ENCODE measurements around the gene ATG7.

ATG7 gene

GRCh38 chr3:11245276-11245675, 26.9 kb upstream of the ATG7 start:
- TF ChIP-seq YY1 (IDR thresholded peaks at IDR 0.05; ENCODE audit: insufficient read depth, insufficient read length) (no peak), ZNF274 (IDR thresholded peaks at IDR 0.05; ENCODE audit: low read depth, low read length) (no peak), SUZ12 (IDR thresholded peaks at IDR 0.05; ENCODE audit: extremely low read depth, insufficient read depth, insufficient read length) (no peak)
- no peaks in the 10 kb centered on the region for H3K27me3 ChIP-seq (ENCODE audit: insufficient read depth, insufficient read length)
- no peak overlapping the region for H3K9ac ChIP-seq (ENCODE audit: insufficient read length, low read depth)
- H3K9me3 ChIP-seq (ENCODE audit: insufficient read depth, low read length): no peaks in the 10 kb centered on the region
- no peaks in the 10 kb centered on the region for H3K4me1 ChIP-seq (ENCODE audit: insufficient read depth, insufficient read length)
- no peak overlapping the region for H3K4me3 ChIP-seq (ENCODE audit: insufficient read length, low read depth)
- H3K36me3 ChIP-seq (ENCODE audit: insufficient read depth, insufficient read length, low read length): no peaks in the 10 kb centered on the region
- DNase-seq (ENCODE audit: low read depth, low spot score): no peak

DNA sequence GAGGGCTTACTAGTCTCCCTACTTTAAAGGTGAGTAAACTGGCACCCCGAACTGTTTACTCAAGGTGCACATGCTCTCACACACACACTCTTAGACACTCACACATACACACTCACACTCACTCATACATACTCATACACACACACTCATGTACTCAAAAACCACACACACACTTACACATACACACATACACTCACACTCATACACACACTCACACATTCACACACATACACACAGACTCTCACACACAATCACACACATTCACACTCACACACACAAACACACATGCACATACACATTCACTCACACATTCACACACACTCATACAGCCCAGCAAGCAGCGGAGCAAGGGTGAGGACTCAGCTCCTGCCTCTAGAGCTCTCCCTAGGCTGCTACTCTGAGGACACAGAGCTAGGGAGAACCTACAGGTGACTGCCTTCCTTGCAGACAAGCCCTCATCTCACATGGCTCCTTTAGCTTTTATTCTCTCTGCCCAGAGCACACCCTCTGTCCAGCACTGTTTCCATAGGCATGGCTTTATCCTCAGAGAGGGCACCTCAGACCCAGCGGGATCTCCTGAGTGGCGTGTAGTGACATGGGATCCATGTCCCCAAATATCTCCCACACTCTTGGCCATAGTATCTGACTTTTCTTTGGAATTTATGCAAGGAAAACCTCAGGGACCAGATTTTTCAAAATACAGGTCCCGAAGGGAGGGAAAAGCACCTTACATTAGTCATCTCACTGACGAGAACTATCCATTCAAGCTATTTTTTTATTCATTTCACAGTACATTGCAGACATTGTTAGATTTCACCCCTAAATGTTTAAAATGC, 26.2 kb upstream of the ATG7 start:
- TF ChIP-seq YY1 (IDR thresholded peaks at IDR 0.05; ENCODE audit: insufficient read depth, insufficient read length): no peak
- TF ChIP-seq SUZ12 (IDR thresholded peaks at IDR 0.05; ENCODE audit: extremely low read depth, insufficient read depth, insufficient read length): no peak
- TF ChIP-seq ZNF274 (IDR thresholded peaks at IDR 0.05; ENCODE audit: low read depth, low read length): no peak
- no peak overlapping the region for H3K9ac ChIP-seq (ENCODE audit: insufficient read length, low read depth)
- no peaks in the 10 kb centered on the region for H3K36me3 ChIP-seq (ENCODE audit: insufficient read depth, insufficient read length, low read length)
- no peaks in the 10 kb centered on the region for H3K9me3 ChIP-seq (ENCODE audit: insufficient read depth, low read length)
- DNase-seq (ENCODE audit: low read depth, low spot score): no peak
- H3K4me3 ChIP-seq (ENCODE audit: insufficient read length, low read depth): no peak overlapping the region
- no peaks in the 10 kb centered on the region for H3K4me1 ChIP-seq (ENCODE audit: insufficient read depth, insufficient read length)
- H3K27me3 ChIP-seq (ENCODE audit: insufficient read depth, insufficient read length): no peaks in the 10 kb centered on the region

DNA sequence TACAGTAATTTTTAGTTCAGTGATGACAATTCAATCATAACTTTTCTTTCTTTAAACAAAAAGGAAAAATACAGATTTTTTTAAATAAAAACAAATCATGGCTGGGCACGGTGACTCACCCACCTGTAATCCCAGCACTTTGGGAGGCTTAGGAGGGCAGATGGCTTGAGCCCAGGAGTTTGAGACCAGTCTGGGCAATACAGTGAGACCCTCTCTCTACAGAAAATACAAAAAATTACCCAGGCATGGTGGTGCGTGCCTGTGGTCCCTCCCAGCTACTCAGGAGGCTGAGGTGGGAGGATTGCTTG, 25.6 kb upstream of the ATG7 start:
- DNase-seq (ENCODE audit: low read depth, low spot score): no peak
- no peaks in the 10 kb centered on the region for H3K36me3 ChIP-seq (ENCODE audit: insufficient read depth, insufficient read length, low read length)
- H3K9me3 ChIP-seq (ENCODE audit: insufficient read depth, low read length): no peaks in the 10 kb centered on the region
- no peaks in the 10 kb centered on the region for H3K27me3 ChIP-seq (ENCODE audit: insufficient read depth, insufficient read length)
- TF ChIP-seq YY1 (IDR thresholded peaks at IDR 0.05; ENCODE audit: insufficient read depth, insufficient read length): no peak
- no peak for TF ChIP-seq ZNF274 (IDR thresholded peaks at IDR 0.05; ENCODE audit: low read depth, low read length)
- TF ChIP-seq SUZ12 (IDR thresholded peaks at IDR 0.05; ENCODE audit: extremely low read depth, insufficient read depth, insufficient read length): no peak
- H3K9ac ChIP-seq (ENCODE audit: insufficient read length, low read depth): no peak overlapping the region
- no peaks in the 10 kb centered on the region for H3K4me1 ChIP-seq (ENCODE audit: insufficient read depth, insufficient read length)
- no peak overlapping the region for H3K4me3 ChIP-seq (ENCODE audit: insufficient read length, low read depth)

DNA sequence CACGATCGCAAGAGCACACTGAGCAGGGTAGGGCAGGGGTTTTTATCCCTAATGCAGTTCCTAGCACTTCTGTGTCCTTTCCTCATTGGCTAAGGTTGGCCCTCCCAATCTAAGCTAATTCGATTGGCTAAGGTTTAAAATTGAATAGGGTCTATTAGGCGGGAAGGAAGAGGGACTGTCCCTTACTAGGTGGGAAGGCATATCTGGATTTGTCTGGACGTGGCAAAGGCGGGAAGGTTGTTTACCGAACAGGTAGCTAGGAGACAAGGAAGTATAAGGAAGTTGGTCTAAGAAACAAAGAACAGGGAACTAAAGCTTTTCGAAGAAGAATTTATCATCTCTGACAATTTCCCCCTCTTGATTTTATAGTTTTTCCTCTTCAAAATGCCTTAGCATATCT, 24.8 kb upstream of the ATG7 start:
- no peaks in the 10 kb centered on the region for H3K36me3 ChIP-seq (ENCODE audit: insufficient read depth, insufficient read length, low read length)
- H3K4me3 ChIP-seq (ENCODE audit: insufficient read length, low read depth): no peak overlapping the region
- H3K9me3 ChIP-seq (ENCODE audit: insufficient read depth, low read length): no peaks in the 10 kb centered on the region
- H3K9ac ChIP-seq (ENCODE audit: insufficient read length, low read depth): no peak overlapping the region
- no peak for DNase-seq (ENCODE audit: low read depth, low spot score)
- TF ChIP-seq YY1 (IDR thresholded peaks at IDR 0.05; ENCODE audit: insufficient read depth, insufficient read length) (no peak), SUZ12 (IDR thresholded peaks at IDR 0.05; ENCODE audit: extremely low read depth, insufficient read depth, insufficient read length) (no peak), ZNF274 (IDR thresholded peaks at IDR 0.05; ENCODE audit: low read depth, low read length) (no peak)
- no peaks in the 10 kb centered on the region for H3K27me3 ChIP-seq (ENCODE audit: insufficient read depth, insufficient read length)
- H3K4me1 ChIP-seq (ENCODE audit: insufficient read depth, insufficient read length): no peaks in the 10 kb centered on the region

DNA sequence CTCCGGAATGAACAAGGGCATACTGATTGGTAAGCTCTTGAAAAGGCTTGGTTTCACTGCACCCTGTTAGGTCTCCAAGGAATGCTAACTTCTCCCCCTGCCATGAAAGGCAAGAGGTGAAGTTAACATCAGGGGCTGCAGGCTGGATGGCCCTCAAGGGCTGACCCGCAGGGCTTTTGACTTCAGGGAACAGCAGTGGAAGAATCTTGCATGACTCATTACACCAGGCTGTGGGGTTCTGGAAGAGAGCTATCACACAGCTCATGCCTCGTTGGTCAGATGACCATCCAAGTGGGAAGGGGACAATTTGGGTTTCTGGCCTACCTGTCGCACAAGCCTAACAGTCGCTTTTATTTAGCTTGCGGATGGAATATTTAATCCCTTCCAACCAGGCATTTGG, 23.6 kb upstream of the ATG7 start:
- no peaks in the 10 kb centered on the region for H3K4me1 ChIP-seq (ENCODE audit: insufficient read depth, insufficient read length)
- H3K27me3 ChIP-seq (ENCODE audit: insufficient read depth, insufficient read length): no peaks in the 10 kb centered on the region
- TF ChIP-seq ZNF274 (IDR thresholded peaks at IDR 0.05; ENCODE audit: low read depth, low read length): no peak
- TF ChIP-seq SUZ12 (IDR thresholded peaks at IDR 0.05; ENCODE audit: extremely low read depth, insufficient read depth, insufficient read length): no peak
- no peak for TF ChIP-seq YY1 (IDR thresholded peaks at IDR 0.05; ENCODE audit: insufficient read depth, insufficient read length)
- no peak overlapping the region for H3K4me3 ChIP-seq (ENCODE audit: insufficient read length, low read depth)
- no peaks in the 10 kb centered on the region for H3K9me3 ChIP-seq (ENCODE audit: insufficient read depth, low read length)
- H3K9ac ChIP-seq (ENCODE audit: insufficient read length, low read depth): no peak overlapping the region
- DNase-seq (ENCODE audit: low read depth, low spot score): no peak
- H3K36me3 ChIP-seq (ENCODE audit: insufficient read depth, insufficient read length, low read length): no peaks in the 10 kb centered on the region

GRCh38 chr3:11250902-11251806, 21.0 kb upstream of the ATG7 start:
- no peak overlapping the region for H3K9ac ChIP-seq (ENCODE audit: insufficient read length, low read depth)
- H3K9me3 ChIP-seq (ENCODE audit: insufficient read depth, low read length): peaks cover 10% of the 10 kb centered on the region
- no peaks in the 10 kb centered on the region for H3K27me3 ChIP-seq (ENCODE audit: insufficient read depth, insufficient read length)
- no peaks in the 10 kb centered on the region for H3K36me3 ChIP-seq (ENCODE audit: insufficient read depth, insufficient read length, low read length)
- H3K4me3 ChIP-seq (ENCODE audit: insufficient read length, low read depth): no peak overlapping the region
- no peaks in the 10 kb centered on the region for H3K4me1 ChIP-seq (ENCODE audit: insufficient read depth, insufficient read length)
- TF ChIP-seq ZNF274 (IDR thresholded peaks at IDR 0.05; ENCODE audit: low read depth, low read length) (no peak), SUZ12 (IDR thresholded peaks at IDR 0.05; ENCODE audit: extremely low read depth, insufficient read depth, insufficient read length) (no peak), YY1 (IDR thresholded peaks at IDR 0.05; ENCODE audit: insufficient read depth, insufficient read length) (no peak)
- DNase-seq (ENCODE audit: low read depth, low spot score): no peak

- TF ChIP-seq ZNF274 (IDR thresholded peaks at IDR 0.05; ENCODE audit: low read depth, low read length) (no peak), YY1 (IDR thresholded peaks at IDR 0.05; ENCODE audit: insufficient read depth, insufficient read length) (no peak), SUZ12 (IDR thresholded peaks at IDR 0.05; ENCODE audit: extremely low read depth, insufficient read depth, insufficient read length) (no peak)
- Histone ChIP-seq H3K4me3 (ENCODE audit: insufficient read length, low read depth) (no peak overlapping the region), H3K9ac (ENCODE audit: insufficient read length, low read depth) (no peak overlapping the region), H3K9me3 (ENCODE audit: insufficient read depth, low read length) (peaks cover 10% of the 10 kb centered on the region), H3K36me3 (ENCODE audit: insufficient read depth, insufficient read length, low read length) (no peaks in the 10 kb centered on the region), H3K27me3 (ENCODE audit: insufficient read depth, insufficient read length) (no peaks in the 10 kb centered on the region), H3K4me1 (ENCODE audit: insufficient read depth, insufficient read length) (no peaks in the 10 kb centered on the region)
- DNase-seq (ENCODE audit: low read depth, low spot score): no peak
Observed at GRCh38 chr3:11251807-11252176, 20.4 kb upstream of the ATG7 start.
